HG02884 (cell line): ENCODE results near the gene RCL1.

ENCODE experiments used
- ATAC-seq: cut with Tn5 transposase; IDR thresholded peaks from one replicate; pipeline ENCODE4 v1.9.1; 2021; ENCODE audit warnings: mild to moderate bottlenecking, moderate library complexity; ENCODE audit not compliant: unreplicated experiment

Gene RCL1

DNA sequence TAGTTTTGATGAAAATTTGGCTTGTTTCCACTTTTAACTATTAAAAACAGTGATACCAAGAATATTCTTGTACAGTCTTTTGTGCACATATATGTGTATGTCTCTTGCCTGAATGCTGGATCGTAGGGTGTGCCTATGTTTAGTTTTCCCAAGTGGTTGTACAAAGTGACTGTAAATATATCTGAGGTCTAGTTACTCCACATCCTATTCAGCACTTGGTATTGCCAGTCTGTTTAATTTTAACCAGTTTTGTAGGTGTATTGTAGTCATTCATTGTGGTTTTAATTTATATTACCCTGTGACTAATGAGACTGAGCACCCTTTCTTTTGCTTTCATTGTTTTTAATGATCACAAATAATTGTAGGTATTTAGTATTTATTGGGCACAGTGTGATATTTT lies 17.8 kb downstream of the RCL1 start:
- ATAC-seq, result no peak

DNA sequence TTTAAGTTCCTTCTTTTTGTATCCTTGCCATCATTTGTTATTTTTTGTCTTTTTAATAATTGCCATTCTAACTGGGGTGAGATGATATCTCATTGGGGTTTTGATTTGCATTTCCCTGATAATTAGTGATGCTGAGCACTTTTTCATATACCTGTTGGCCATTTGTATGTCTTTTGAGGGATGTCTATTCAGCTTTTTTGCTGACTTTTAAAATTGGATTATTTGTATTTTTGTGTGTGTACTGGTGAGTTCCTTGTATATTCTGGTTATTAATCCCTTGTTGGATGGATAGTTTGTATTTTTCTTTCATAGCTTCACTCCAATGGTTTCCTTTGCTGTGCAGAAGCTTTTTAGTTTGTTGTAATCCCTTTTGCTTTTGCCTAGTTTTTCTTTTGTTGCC lies 19.1 kb downstream of the RCL1 start:
- ATAC-seq, result no peak

GRCh38 chr9:4812858-4813257 lies 20.1 kb downstream of the RCL1 start:
- no peak for ATAC-seq

DNA sequence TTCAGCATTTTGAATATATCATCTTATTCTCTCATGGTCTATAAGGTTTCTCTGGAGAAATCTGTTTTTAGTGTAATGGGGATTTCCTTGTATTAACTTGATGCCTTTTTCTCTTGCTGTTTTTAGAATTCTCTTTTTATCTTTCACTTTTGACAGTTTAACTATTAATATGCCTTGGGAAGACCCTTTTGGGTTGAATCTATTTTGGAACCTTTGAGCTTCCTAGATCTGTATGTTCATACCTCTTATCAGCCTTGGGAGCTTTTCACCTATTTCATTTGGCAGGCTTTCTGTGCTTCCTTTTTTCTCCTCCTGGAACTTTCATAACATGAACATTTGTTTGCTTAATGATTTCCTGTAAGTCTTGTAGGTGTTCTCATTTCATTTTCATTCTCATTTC lies 22.2 kb downstream of the RCL1 start:
- no peak for ATAC-seq

DNA sequence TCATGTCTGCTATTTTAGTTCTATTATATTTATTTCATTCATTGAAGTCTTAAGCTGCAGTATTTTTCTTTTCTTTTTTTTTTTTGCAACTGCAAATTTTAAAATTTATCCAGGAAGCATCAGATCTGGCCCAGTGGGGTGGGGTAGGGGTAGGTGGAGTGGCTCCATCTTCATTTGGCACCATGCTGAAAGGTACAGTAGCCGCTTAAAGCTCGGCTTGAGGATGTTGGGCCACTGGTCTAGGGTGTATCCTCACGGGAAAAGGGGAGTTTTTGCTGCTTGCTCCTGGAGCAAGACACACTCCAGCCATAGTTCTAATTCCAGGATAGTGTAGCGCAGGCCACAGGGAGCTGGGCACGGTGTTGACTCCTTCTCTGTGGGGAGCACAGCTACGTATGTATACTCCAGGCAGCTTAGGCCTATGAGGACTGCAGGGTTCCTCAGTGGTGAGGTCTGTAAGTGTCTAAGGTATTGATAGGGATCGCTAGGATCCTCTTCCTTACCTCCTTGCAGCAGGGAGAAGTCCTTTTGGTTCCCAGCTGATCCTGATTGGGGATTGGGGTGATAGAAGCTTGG lies 22.7 kb downstream of the RCL1 start:
- no peak for ATAC-seq

DNA sequence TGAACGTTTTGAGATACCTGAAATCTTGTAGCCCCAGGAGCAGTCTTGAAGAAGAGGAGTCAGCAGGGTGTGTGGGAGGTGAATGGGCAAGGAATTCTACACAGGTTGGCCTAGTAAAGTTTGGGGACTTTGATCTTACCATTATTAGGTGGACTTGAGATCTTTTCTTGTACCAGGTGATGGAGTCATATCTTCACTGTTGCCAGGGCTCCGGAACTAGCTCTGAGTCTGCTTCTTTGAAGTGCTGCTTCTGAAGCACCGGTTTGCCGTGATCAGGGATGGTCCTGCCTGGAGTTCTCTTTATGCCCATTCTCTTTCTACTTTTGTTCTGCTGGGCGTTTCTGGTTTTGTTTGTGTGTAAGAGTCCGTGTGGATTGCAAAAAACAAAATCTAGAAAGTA lies 27.4 kb downstream of the RCL1 start:
- no peak for ATAC-seq

- no peak for ATAC-seq
These were observed 28.4 kb downstream of the RCL1 start for GRCh38 chr9:4821133-4821532.

DNA sequence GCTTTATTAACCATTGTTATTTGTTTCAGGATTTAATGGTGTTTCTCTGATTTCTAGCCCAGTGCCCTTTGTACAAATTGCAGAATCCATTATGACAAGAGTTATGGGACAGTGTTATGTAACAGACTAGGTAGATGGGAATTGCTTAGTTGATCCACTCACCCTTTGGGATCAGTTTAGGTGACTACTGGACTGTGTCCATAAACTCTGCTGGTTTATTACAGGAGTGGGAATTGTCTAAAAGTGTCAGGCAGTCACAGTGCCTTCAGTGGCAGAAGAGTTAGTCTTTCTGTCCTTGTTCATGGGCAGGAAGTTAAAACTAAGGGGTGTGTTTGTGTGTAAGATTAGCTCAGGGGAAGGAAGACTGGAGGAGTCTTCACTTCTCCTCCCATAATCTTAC lies 29.3 kb downstream of the RCL1 start:
- no peak for ATAC-seq

- no peak for ATAC-seq
These were observed 33.8 kb downstream of the RCL1 start for GRCh38 chr9:4826417-4827166.

DNA sequence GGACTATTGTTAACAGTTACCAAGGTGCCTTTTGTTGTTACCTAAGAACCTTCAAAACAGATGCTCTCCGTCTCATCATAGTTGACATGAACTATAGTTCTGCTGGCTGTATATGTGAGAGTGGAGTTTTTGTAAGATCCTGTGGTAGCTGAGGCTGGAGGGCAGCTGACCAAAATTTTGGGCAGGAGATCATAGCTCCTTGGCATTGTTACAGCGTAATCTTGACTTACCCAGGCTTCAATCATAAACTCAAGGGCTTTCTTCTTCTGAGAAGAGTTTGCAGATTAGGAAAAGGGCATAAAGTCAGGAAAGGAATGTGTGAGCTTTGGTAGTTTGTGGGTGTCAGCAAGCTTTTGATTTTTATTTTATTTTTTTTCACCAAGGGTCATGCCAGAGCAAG lies 34.5 kb downstream of the RCL1 start:
- no peak for ATAC-seq

- ATAC-seq, result no peak
These were observed 36.0 kb downstream of the RCL1 start for GRCh38 chr9:4828761-4829160.

- no peak for ATAC-seq
These were observed 37.2 kb downstream of the RCL1 start for GRCh38 chr9:4829969-4830368.

DNA sequence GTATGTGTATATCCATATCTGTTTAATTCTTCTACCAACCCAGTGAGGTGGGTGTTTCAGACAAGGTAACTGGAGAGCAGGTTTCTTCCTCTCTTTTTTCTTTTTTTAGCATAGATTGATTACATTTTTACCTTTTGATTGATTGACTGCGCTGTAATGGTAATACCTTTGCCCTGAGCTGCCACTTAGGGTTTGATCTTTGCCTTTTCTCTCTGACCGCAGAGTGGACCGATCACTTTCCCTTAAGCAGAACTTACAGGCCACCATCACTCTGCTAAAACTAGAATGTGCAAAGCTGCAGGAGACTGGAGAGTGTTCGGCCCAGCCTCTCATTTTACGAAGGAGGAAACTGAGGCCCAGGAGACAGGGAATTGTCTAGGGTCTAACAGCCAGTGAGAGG lies 38.0 kb downstream of the RCL1 start:
- ATAC-seq, result no peak

GRCh38 chr9:4831119-4831518 lies 38.4 kb downstream of the RCL1 start:
- no peak for ATAC-seq

DNA sequence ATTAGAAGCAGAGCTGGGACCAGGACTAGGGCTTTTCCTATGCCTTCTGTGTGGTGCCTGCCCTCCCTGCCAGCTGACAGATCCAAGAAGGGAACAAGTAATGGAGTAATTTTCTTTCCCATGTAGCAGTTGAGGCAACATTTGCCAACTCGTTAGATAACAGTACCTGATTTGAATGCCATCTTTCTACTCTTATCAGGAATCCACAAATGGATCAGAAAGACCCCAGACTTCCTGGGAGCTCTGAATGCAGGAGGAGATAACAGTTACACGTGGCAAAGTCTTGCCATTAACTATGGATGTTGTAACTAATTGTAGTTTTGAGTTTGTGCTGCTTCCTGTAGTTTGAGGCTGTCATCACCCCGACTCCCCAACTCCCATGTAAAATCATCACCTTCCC lies 39.2 kb downstream of the RCL1 start:
- ATAC-seq, result no peak

DNA sequence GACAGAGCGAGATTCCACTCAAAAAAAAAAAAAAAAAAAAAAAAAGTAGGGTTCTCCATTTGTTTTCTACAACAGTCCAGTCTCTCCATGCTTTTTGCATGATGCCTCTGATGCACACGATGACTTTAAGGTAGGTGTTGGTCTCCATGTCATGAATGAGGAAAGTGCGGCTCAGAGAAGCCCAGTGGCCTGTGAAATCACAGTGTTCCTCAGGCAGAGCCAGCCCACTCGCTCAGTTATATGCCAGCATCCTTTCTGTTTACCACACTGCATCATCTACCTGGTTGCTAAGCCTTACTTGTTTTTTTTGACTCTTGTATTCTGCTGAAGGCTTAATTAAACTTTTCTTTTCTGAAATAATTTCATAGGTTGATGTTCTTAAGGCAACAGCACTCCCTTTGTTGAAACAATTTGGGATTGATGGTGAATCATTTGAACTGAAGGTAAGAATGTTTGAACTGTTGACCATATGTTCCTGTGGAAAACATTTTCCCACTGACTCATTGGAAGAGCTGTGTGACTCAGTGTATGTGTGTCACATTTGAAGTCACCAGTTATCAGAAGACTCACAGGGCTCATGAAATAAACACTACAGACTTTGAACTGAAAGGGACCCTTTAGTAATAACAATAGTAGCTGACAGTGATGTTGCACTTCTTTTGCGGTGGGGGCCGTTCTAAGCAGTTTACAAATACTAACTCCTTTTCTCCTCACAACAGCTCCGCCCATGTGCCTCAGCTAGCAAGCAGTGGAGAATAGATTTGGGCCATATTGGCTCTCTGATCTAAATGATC lies 40.2 kb downstream of the RCL1 start:
- ATAC-seq, result no peak

DNA sequence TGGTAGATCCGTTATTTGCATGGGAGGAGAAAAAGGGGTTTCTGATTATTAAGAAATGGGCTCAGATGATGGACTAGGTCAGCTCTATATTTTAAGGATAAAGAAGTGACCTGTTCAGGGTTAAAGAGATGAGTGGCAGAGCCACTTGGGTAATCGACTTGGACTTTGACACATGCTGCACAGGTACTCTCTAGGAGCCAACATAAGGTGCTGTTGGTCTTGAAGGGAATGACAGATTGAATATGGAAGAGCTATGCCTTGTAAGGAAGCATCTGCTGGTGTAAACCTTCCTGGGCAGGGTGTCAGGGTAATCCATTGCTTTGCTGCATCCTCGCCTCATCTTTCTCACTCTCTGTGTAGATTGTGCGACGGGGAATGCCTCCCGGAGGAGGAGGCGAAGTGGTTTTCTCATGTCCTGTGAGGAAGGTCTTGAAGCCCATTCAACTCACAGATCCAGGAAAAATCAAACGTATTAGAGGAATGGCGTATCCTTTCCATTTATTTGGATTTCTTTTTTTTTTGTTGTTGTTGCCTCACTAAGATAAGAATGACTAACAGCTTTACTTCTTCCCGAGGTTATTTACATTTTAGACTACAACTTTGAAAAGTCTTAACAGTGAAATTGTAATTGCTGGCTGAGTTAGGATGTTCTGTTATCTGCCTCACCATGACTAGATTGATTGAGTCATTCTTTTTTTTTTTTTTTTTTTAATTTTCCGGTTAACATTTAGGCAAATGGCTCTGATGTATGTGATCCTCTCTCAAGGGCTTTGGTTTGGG lies 41.2 kb downstream of the RCL1 start:
- no peak for ATAC-seq

GRCh38 chr9:4836676-4837075 lies 43.9 kb downstream of the RCL1 start:
- ATAC-seq, result no peak

- ATAC-seq, result no peak
These were observed 44.8 kb downstream of the RCL1 start for GRCh38 chr9:4837261-4838188.

- ATAC-seq, result no peak
These were observed 45.4 kb downstream of the RCL1 start for GRCh38 chr9:4838189-4838546.
